GM12873 (cell line): Measurements from ENCODE around the gene CHD9NB.
A peak's percentile ranks its signal among the peaks of the same experiment; 100 is the strongest.

ENCODE experiments used
- CTCF ChIP-seq: IDR thresholded peaks from 2 replicates; pipeline ENCODE4 v1.5.1; 2012; ENCODE audit warnings: low read depth, mild to moderate bottlenecking, moderate library complexity, low read length, control low read depth; ENCODE audit not compliant: insufficient read depth; ENCODE audit errors: missing control alignments

Gene CHD9NB

GRCh38 chr16:53029971-53030370 is 22.7 kb downstream of the CHD9NB start:
- TF ChIP-seq CTCF = no peak

DNA sequence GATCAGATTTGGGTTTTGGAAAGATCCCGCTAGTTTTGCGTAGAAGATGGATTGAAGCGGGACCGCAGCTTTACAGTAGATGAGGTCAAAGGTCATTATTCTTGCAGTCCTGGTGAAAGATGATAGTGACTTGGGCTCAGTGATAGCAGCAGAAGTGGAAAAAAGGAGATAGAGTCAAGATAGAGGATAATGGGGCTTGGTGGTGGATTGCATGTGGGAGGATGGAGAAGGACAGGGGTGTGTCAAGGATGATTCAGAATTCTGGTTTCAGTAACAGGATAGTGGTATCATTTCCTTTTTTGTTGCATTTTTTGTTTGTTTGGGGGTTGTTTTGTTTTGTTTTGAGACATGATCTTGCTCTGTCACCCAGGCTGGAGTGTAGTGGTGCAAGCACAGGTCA is 28.7 kb downstream of the CHD9NB start:
- TF ChIP-seq CTCF = no peak

- peak; percentile 62 for TF ChIP-seq CTCF
Observed at GRCh38 chr16:53022374-53022773, 30.3 kb downstream of the CHD9NB start.

GRCh38 chr16:53018834-53019416 is 33.8 kb downstream of the CHD9NB start:
- no peak for TF ChIP-seq CTCF

DNA sequence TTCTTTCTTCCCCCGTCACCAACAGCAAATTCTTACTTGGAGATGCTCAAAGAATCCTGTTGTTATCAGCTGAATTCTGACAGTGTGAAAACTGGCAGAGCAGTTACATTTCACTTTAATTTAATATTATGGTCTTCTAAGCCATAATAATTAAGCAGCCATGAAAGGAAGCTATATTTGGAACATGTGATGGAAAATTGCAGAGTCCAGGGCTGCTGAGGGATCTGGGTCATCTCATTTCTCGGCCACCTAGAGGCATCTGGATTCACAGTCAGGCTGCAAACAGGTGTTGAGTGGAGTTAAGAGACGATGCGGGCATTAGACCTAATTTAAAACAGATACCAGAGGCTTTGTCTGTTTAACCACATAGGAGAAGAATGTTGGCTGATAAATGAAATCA is 38.4 kb downstream of the CHD9NB start:
- no peak for TF ChIP-seq CTCF

GRCh38 chr16:53007095-53007494 is 45.6 kb downstream of the CHD9NB start:
- TF ChIP-seq CTCF = no peak

DNA sequence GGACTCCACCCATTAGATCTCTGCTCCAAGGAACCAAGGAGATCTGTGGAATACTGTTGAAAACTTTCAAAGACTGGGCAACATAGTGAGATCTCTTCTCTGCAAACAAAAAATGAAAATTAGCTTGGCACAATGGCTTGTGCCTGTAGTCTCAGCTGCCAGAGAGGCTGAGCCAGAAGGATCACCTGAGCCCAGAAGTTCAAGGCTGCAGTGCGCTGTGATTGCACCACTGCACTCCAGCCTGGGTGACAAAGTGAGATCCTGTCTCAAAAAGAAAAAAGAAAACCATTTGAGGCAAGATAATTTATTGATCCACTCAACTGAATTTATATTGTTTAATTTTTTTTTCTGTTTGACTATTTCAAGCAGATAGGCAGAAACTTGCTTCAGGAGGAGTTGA is 54.8 kb downstream of the CHD9NB start:
- no peak for TF ChIP-seq CTCF
